GM12892 (cell line): ENCODE measurements around the gene APOBEC3F.

Experiments
- POLR2A ChIP-seq: IDR thresholded peaks from 2 replicates; pipeline ENCODE4 v1.6.1; 2011; ENCODE audit warnings: low read depth, low read length, control low read depth
- POLR2AphosphoS5 ChIP-seq: IDR thresholded peaks from 2 replicates; pipeline ENCODE4 v1.6.1; 2011; ENCODE audit warnings: low read depth, low read length, control low read depth
- TAF1 ChIP-seq: IDR thresholded peaks from 2 replicates; pipeline ENCODE4 v1.6.1; 2011; ENCODE audit warnings: low read depth, mild to moderate bottlenecking, control low read depth, low read length, borderline replicate concordance

GRCh38 chr22:39070186-39070585, 29.5 kb downstream of the APOBEC3F start:
- TF ChIP-seq POLR2A, result no peak
- TF ChIP-seq TAF1, result no peak
- no peak for TF ChIP-seq POLR2AphosphoS5
